ENCODE results near the gene ACAT2.
A peak's percentile ranks its signal among the peaks of the same experiment; 100 is the strongest.

The ACAT2 gene

DNA sequence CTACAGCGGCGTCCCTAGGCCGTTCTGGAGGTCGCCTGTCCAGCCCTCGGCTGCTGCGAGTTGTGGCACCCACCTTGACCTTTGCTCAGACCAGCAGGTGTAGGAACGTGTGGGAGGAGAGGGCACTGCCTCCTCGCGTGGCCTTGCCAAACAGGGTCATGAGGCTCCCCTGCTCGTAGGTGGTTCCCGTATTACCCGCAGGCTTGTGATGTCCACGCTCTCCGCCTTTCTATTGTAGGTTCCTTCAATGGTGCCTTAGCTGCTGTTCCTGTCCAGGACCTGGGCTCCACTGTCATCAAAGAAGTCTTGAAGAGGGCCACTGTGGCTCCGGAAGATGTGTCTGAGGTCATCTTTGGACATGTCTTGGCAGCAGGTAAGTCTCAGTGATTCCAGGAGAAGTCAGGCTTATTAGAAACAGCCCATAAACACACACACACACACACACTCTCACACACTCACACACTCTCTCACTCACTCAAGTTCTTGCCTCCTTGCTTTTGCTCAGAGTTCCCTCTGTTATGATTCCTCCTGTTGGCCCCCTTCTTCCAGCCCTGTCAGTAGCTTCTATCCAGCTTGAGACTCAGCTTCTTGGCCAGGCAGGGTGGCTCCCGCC is 942 bp downstream of the ACAT2 start:
- peak overlapping the region; percentile 87 for H3K27ac ChIP-seq
- TF ChIP-seq, protein P1, sequence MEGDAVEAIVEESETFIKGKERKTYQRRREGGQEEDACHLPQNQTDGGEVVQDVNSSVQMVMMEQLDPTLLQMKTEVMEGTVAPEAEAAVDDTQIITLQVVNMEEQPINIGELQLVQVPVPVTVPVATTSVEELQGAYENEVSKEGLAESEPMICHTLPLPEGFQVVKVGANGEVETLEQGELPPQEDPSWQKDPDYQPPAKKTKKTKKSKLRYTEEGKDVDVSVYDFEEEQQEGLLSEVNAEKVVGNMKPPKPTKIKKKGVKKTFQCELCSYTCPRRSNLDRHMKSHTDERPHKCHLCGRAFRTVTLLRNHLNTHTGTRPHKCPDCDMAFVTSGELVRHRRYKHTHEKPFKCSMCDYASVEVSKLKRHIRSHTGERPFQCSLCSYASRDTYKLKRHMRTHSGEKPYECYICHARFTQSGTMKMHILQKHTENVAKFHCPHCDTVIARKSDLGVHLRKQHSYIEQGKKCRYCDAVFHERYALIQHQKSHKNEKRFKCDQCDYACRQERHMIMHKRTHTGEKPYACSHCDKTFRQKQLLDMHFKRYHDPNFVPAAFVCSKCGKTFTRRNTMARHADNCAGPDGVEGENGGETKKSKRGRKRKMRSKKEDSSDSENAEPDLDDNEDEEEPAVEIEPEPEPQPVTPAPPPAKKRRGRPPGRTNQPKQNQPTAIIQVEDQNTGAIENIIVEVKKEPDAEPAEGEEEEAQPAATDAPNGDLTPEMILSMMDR (conservative IDR thresholded peaks at IDR 0.05): no peak
- TF ChIP-seq ZFX (IDR thresholded peaks at IDR 0.05): no peak

DNA sequence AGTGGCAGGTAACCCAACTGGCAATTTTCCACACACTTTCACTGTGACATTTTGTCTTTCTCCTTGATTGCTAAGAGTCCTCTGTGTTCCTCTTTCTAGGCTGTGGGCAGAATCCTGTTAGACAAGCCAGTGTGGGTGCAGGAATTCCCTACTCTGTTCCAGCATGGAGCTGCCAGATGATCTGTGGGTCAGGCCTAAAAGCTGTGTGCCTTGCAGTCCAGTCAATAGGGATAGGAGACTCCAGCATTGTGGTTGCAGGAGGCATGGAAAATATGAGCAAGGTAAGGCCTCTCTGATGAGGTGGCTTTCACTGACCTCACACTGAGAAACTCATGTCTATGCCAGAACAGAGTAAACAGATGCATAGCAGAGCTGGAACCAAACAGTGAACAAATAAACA is 5.1 kb downstream of the ACAT2 start:
- no peak overlapping the region for H3K27ac ChIP-seq

DNA sequence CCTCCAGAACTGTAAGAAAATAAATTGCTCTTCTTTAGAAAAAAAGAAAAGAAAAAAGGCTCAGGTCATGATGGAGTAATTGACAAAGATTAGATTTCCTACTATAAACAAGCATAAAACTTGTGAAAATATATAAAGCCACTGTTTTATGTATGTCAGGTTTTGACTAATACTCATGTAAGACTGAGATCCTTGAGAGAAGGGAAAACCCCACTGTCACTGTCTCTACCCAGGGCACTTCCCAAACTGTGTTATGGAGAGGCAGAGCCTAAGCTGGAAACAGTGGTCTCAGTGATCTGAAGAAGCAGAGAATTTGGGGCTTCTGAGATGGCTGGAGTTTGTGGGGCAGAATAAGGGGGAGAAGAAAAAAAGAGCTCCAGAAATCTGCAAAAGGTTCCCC is 7.6 kb downstream of the ACAT2 start:
- TF ChIP-seq, protein P1 (conservative IDR thresholded peaks at IDR 0.05): no peak
- TF ChIP-seq ZFX (IDR thresholded peaks at IDR 0.05): no peak
- H3K27ac ChIP-seq: no peak overlapping the region

More for the DNA sequence above, 5.1 kb downstream of the ACAT2 start:
- no peak for TF ChIP-seq ZFX (IDR thresholded peaks at IDR 0.05)
- TF ChIP-seq, protein P1 (conservative IDR thresholded peaks at IDR 0.05): no peak

DNA sequence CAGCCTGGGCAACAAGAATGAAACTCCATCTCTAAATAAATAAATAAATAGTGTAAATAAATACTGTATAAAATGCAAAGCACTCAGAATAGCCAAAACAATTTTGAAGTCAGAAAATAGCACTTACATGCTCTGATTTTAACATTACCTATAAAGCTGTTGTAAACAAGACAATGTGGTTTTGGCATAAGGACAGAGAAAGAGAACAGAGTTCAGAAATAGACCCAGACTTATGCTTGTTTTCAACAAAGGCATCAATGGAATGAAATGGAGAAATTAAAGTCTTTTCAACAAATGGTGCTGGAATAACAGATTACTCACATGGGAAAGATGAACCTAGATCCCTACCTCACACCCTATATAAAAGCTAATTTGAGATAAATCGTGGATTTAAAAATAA is 10.4 kb downstream of the ACAT2 start:
- H3K27ac ChIP-seq: no peak overlapping the region
- TF ChIP-seq, protein P1 (conservative IDR thresholded peaks at IDR 0.05): no peak
- TF ChIP-seq ZFX (IDR thresholded peaks at IDR 0.05): no peak

DNA sequence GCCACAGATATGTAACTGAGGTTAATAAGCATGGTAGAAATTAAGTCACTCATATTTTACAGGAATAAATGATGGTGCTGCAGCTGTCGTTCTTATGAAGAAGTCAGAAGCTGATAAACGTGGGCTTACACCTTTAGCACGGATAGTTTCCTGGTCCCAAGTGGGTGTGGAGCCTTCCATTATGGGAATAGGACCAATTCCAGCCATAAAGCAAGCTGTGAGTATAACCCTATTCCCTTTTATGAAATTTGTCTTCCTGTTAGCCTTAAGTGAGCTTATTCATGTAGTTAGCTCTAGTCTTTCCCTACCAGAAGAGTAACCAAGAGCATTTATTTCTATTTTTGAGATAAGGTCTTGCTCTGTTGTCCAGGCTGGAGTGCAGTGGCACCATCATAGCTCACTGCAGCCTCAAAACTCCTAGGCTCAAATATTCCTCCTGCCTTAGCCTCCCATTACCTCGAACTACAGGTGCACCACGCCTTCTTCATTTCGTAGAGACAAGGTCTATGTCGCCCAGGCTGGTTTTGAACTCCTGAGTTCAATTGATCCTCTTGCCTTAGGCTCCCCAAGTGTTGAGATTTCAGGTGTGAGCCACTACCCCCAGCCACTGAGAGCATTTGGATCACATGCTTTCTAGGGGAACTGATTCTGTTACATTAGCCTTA is 15.5 kb downstream of the ACAT2 start:
- TF ChIP-seq ZFX (IDR thresholded peaks at IDR 0.05): no peak
- TF ChIP-seq, protein P1 (conservative IDR thresholded peaks at IDR 0.05): no peak
- H3K27ac ChIP-seq: no peak overlapping the region

DNA sequence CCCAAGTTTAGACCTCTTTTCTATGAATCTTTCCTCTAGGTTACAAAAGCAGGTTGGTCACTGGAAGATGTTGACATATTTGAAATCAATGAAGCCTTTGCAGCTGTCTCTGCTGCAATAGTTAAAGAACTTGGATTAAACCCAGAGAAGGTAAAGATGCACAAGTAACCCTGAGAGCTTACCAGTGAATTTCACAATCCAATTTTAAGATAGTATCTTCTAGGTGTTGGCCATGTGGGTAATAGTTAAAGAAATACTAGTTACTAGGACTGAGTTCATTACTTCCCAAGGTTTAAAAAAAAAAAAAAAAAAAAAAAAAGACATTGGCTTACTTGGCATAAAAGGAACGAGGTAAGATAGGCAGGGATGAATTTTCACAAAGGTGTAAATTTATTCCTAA is 16.3 kb downstream of the ACAT2 start:
- H3K27ac ChIP-seq: no peak overlapping the region
- no peak for TF ChIP-seq ZFX (IDR thresholded peaks at IDR 0.05)
- TF ChIP-seq, protein P1 (conservative IDR thresholded peaks at IDR 0.05): no peak

DNA sequence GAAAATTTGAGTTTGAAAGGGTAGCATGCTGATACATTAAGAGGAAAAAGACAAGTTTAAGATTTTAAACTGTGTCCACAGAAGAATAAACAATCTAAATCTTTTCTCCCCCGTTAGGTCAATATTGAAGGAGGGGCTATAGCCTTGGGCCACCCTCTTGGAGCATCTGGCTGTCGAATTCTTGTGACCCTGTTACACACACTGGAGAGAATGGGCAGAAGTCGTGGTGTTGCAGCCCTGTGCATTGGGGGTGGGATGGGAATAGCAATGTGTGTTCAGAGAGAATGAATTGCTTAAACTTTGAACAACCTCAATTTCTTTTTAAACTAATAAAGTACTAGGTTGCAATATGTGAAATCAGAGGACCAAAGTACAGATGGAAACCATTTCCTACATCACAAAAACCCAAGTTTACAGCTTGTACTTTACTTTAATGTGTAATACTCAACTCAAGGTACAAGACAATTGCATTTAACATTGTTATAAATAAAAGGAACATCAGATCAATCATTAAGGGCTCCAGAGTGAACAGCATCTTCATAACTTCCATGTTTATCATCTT is 16.8 kb downstream of the ACAT2 start:
- H3K27ac ChIP-seq: no peak overlapping the region
- no peak for TF ChIP-seq ZFX (IDR thresholded peaks at IDR 0.05)
- TF ChIP-seq, protein P1 (conservative IDR thresholded peaks at IDR 0.05): no peak
